OCI-LY7 (cell line): ENCODE results near the gene SHQ1.

Experiments used
- CTCF ChIP-seq: fragments of 200-600 bp; sonication (generic); conservative IDR thresholded peaks from 2 replicates; pipeline ENCODE4 v1.5.1; 2014; ENCODE audit warnings: mild to moderate bottlenecking, antibody characterized with exemption, low read length, moderate library complexity, mixed read lengths
- EZH2phosphoT487 ChIP-seq: fragments of 200-600 bp; sonication (generic); IDR thresholded peaks from 2 replicates; pipeline ENCODE4 v1.6.1; 2018; ENCODE audit warnings: low read depth, borderline replicate concordance, mild to moderate bottlenecking, mixed run types, antibody characterized with exemption, low read length, moderate library complexity, mixed read lengths

GRCh38 chr3:72722930-72723726 lies 125.1 kb downstream of the SHQ1 start:
- TF ChIP-seq CTCF (no peak), EZH2phosphoT487 (no peak)
